ENCODE measurements around the gene C6orf52.

Gene C6orf52

DNA sequence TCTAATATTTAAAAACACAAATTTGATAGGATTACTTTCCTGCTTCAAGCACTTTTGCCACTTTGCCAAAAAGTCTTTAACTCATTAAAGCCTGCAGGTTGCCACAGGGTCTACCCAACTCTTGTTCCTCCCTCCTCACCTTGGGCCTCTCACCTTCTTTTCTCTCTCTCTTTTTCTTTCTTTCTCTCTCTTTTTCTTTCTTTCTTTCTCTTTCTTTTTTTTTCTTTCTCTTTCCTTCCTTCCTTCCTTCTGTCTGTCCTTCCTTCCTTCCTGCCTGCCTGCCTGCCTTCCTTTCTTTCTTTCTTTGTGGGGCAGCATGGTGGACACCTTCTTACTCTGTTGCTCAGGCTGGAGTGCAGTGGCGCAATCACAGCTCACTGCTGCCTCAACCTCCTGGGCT is 50.2 kb downstream of the C6orf52 start:
- no peaks in the 10 kb centered on the region for H3K4me1 ChIP-seq
- no peak for DNase-seq
- no peaks in the 10 kb centered on the region for H3K36me3 ChIP-seq
- H3K9me3 ChIP-seq: no peaks in the 10 kb centered on the region
- no peak overlapping the region for H3K4me3 ChIP-seq (ENCODE audit: low read depth, low read length)
- H3K27me3 ChIP-seq: no peaks in the 10 kb centered on the region
- TF ChIP-seq, protein P1, sequence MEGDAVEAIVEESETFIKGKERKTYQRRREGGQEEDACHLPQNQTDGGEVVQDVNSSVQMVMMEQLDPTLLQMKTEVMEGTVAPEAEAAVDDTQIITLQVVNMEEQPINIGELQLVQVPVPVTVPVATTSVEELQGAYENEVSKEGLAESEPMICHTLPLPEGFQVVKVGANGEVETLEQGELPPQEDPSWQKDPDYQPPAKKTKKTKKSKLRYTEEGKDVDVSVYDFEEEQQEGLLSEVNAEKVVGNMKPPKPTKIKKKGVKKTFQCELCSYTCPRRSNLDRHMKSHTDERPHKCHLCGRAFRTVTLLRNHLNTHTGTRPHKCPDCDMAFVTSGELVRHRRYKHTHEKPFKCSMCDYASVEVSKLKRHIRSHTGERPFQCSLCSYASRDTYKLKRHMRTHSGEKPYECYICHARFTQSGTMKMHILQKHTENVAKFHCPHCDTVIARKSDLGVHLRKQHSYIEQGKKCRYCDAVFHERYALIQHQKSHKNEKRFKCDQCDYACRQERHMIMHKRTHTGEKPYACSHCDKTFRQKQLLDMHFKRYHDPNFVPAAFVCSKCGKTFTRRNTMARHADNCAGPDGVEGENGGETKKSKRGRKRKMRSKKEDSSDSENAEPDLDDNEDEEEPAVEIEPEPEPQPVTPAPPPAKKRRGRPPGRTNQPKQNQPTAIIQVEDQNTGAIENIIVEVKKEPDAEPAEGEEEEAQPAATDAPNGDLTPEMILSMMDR (IDR thresholded peaks at IDR 0.05; ENCODE audit: low read depth, low read length): no peak

DNA sequence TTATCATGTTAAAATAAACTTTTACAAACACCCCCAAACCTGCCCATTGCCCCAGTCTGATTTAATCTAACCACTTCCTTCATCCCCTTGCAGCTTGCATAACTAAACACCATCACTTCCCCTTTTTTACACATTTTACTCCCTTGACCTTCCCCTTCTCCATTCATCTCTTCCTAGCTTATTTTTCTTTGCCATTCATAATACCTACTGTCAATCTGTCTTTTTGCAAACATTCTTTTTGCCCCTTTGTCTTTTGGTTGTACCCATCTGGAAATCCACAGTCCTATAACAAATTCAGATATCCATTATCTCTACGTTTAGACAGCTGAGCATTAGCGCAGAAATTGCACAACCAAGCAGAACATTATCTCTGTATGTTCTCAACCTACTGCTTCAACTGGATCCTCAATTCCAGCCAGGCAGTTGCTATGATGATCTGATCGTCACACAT is 51.2 kb downstream of the C6orf52 start:
- DNase-seq: no peak
- no peaks in the 10 kb centered on the region for H3K9me3 ChIP-seq
- H3K27me3 ChIP-seq: no peaks in the 10 kb centered on the region
- TF ChIP-seq, protein P1 (IDR thresholded peaks at IDR 0.05; ENCODE audit: low read depth, low read length): no peak
- no peaks in the 10 kb centered on the region for H3K4me1 ChIP-seq
- H3K4me3 ChIP-seq (ENCODE audit: low read depth, low read length): no peak overlapping the region
- no peaks in the 10 kb centered on the region for H3K36me3 ChIP-seq

DNA sequence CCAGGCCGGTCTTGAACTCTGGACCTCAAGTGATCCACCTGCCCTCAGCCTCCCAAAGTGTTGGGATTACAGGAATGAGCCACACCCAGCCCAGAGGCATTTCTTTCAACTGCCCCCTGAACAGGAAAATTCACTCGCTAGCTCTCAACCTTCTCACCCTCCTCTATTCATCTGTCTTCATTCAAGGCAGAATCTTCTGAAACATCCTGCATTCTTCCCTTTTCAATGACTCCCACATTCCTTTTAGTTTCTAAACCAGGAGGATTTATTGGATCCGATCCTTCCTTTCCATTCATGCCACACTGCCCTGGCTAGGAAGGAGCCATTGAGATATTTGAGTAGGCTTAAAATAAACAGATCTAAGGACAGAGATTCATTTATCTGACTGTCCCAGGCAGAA is 52.9 kb downstream of the C6orf52 start:
- Histone ChIP-seq H3K9me3 (no peaks in the 10 kb centered on the region), H3K36me3 (no peaks in the 10 kb centered on the region), H3K4me3 (ENCODE audit: low read depth, low read length) (no peak overlapping the region), H3K27me3 (no peaks in the 10 kb centered on the region), H3K4me1 (no peaks in the 10 kb centered on the region)
- no peak for DNase-seq
- TF ChIP-seq, protein P1 (IDR thresholded peaks at IDR 0.05; ENCODE audit: low read depth, low read length): no peak

DNA sequence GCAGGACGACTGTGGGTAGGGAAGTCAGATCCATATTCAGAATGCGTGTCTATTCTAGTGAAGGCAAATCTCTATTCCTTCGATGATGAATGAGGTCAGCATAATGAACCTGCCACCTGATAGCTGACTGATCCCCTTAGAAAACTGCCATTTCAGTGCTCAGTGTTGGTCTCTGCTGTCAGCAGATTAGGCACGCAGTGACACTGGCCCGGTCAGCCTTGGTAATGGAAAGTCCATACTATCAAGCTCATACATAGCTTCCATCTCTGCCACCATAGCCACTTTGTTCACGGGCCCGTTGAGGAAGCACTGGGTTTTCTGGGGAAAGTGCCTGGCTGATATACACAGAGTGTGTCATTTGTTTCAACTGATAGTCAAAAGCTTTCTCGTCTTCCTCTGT is 54.0 kb downstream of the C6orf52 start:
- TF ChIP-seq, protein P1 (IDR thresholded peaks at IDR 0.05; ENCODE audit: low read depth, low read length): no peak
- Histone ChIP-seq H3K4me1 (no peaks in the 10 kb centered on the region), H3K9me3 (no peaks in the 10 kb centered on the region), H3K36me3 (no peaks in the 10 kb centered on the region), H3K27me3 (no peaks in the 10 kb centered on the region), H3K4me3 (ENCODE audit: low read depth, low read length) (no peak overlapping the region)
- no peak for DNase-seq

DNA sequence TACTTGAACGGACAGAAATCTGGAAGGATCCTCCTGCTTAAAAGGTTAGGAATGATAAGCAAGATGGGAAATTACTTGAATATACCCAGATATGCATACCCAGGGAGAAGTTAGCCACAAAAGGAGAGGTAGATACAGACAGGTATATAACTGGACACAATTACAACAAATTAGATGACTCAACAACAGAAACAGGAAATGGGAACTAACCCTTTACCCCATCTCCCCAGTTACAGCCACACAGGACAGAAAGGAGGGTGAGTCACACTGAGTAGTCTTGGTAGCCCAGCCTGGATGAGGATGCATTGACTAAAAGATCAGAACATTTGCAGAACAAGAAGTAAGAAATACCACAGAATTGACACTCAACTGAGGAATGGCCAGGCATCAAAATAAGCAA is 61.2 kb downstream of the C6orf52 start:
- H3K27me3 ChIP-seq: no peaks in the 10 kb centered on the region
- TF ChIP-seq, protein P1 (IDR thresholded peaks at IDR 0.05; ENCODE audit: low read depth, low read length): no peak
- no peak for DNase-seq
- no peak overlapping the region for H3K4me3 ChIP-seq (ENCODE audit: low read depth, low read length)
- no peaks in the 10 kb centered on the region for H3K9me3 ChIP-seq
- H3K36me3 ChIP-seq: no peaks in the 10 kb centered on the region
- no peaks in the 10 kb centered on the region for H3K4me1 ChIP-seq

DNA sequence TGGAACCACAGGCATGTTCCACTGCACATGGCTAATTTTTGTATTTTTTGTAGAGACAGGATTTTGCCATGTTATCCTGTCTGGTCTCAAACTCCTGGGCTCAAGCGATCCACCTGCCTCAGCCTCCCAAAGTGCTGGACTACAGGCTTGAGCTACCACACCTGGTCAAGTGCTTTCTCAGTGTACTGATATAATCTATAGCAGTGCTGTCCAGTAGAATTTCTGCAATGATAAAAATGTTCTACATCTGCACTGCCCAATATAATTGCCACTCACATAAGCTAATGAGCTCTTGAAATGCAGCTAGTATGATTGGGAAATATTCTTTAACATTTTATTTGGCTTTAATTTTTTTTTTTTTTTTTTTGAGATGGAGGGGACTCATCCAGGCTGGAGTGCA is 64.2 kb downstream of the C6orf52 start:
- Histone ChIP-seq H3K36me3 (no peaks in the 10 kb centered on the region), H3K4me1 (no peaks in the 10 kb centered on the region), H3K4me3 (ENCODE audit: low read depth, low read length) (no peak overlapping the region), H3K27me3 (no peaks in the 10 kb centered on the region), H3K9me3 (no peaks in the 10 kb centered on the region)
- TF ChIP-seq, protein P1 (IDR thresholded peaks at IDR 0.05; ENCODE audit: low read depth, low read length): no peak
- no peak for DNase-seq
